ENCODE data around the gene NEURL2.

- TF ChIP-seq CTCF (conservative IDR thresholded peaks at IDR 0.05; ENCODE audit: low read length) (no peak), EZH2phosphoT487 (IDR thresholded peaks at IDR 0.05; ENCODE audit: borderline replicate concordance) (no peak)
These were observed 30.3 kb downstream of the NEURL2 start for GRCh38 chr20:45860560-45861220.
